ENCODE results near the gene TNS3.

Gene TNS3

DNA sequence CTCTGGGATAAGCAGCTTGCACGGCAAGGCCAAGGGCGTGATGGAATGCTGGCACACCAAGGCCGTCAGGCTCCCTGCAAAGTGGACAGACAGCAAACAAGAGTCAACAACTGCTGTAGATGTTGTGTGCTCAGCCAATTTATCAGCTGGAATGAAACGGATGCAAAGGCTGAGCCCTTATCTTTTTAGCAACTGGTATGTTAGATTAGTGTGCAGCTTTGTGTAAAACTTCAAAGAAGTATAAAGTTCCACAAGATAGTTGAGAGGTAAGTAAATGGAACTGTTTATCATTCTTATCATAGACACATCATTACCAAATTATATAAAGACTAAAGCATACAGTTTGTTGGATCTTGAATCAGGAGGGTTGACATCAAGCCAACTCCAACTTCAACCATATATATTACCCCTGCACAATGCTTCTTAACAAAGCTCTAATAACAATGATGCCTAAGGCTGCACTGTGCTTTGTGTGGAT is 289.0 kb downstream of the TNS3 start:
- no peak for DNase-seq

DNA sequence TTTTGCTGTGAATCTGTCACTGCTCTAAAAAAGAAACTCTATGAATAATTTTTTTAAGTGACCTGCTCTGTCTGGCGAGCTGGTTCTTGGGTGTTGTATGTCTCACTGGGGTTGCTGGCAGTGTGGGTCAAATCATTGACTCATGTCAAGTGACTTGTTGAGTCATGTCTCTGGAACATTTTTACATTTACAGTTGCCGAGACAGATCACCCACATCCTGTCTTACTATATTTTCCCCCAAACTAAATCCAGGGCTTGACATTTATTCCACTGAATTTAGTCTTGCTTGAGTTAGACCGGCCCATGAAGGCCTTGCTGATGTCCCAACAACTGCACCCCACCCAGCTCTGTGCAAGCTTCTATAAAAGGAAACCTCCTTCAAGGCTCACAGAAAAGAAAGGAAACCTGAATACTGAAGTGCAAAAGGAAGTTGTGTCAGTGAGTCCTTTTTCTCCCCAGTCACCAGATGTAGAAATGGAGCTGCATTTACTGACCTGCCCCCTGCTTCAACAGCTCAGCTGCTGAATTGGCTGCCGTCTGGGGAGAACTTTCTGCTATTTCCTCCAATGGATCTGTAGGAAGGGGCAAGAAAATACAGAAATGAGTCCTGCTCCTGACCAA is 290.3 kb downstream of the TNS3 start:
- DNase-seq, result no peak

DNA sequence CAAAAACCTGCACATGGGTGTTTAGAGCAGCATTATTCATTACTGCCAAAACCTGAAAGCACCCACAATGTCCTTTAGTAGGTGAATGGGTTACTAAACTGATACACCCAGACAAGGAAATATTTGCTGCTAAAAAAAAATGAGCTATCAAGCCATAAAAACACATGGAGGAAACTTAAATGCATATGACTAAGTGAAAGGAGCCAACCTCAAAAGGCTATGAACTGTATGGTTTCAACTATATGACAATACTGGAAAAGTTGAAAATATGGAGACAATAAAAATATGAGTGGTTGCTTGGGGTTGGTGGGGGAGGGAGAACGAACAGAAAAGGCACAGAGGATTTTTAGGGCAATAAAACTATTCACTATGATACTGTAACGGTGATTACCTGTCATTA is 291.0 kb downstream of the TNS3 start:
- DNase-seq, result no peak

GRCh38 chr7:47290466-47290865 is 291.4 kb downstream of the TNS3 start:
- DNase-seq, result no peak

DNA sequence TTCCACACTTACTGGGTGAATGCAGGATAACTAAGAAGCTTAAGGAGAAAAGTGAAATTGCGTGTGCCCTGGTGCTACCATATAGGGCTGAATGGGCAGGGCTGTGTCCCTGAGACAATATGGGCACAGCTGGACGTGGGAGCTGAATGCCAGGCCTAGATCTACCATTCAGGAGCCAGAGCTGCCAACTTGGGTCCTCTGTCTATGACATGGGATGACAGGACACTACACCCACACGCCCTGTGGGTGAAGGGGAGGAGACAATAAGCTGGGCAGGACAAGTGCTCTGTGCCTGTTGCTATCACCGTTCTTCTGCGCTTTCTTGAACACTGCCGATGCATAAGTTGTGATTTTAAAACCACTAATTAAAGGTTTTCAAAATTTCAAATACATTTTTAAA is 293.9 kb downstream of the TNS3 start:
- no peak for DNase-seq

- DNase-seq, result no peak
These were observed 295.9 kb downstream of the TNS3 start for GRCh38 chr7:47285860-47286491.

GRCh38 chr7:47284691-47285635 is 296.9 kb downstream of the TNS3 start:
- DNase-seq, result no peak

GRCh38 chr7:47283497-47284131 is 298.3 kb downstream of the TNS3 start:
- no peak for DNase-seq

DNA sequence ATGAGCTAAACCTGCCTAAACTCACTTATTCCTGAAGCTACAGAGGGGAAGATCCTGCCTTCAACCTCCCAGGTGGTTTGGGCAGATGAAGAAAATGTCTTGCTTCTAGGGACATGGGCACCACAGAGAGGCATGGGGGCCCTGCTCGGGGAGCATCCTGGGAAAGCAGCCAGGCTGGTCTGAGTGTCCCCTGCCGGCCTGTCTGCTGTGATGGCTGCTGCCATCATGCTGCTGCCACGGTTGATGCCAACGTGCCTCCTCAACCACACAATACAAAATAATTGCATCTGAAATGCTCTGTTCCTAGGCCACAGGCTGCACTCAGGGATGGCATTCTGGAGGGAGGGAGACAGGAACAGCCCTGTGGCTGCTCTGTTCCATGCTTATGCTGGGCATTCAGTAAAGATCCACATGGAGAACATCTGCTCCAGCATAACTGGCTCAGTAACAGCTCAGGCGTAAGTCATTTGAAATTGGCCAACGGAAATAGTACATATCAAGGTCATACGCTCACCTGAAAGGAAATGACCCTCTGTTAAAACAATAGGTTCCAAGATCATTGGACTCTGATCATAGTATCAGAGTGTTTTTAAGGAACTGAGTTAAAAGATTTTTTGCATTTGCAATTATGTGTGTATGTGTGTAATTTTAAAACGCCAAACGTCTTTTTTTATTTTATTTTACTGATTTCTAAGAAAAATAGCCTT is 299.0 kb downstream of the TNS3 start:
- DNase-seq, result no peak

DNA sequence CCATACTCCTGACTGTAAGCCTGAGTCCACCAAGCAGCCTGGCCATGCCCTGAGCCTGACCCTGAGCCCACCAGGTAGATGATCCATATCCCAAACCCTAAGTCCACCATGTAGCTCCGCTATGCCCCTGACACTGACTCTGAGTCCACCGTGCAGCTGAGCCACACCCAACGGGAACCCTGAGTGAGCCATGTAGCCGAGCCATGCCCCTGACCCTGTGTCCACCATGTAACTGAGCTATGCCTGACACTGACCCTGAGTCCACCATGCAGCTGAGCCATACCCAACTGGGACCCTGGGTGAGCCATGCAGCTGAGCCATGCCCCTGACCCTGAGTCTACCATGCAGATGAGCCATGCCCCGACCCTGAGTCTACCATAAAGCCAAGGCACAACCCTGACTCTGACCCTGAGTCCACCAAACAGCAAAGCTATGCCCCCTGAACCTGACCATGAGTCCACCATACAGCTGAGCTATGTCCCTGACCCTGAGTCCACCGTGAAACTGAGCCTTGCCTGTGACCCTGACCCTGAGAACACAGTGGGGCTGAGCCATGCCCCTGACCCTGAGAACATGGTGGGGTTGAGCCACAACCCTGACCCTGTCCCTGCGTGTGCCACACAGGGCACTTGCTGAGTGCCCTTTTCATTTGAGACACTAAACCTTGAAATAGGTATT is 299.8 kb downstream of the TNS3 start:
- no peak for DNase-seq

DNA sequence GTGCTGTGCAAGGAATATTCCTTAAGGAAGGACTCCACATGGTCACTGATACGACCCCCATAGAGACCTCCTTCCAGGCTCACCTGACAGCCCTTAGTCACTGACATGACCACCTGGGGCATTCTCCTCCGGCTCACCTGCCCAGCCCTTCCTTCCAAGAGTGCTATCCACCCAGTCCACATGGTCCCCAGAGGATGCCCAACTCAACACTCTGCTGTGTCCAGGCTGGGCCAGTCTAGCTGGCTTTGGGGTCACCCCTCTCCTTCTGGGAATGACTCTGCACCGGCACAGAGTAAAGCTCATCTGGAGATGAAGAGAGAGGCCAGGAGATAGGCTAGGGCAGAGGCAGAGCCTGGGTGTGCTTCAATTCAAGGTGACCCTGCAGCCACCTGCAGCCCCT is 300.8 kb downstream of the TNS3 start:
- DNase-seq, result no peak

GRCh38 chr7:47280114-47280513 is 301.8 kb downstream of the TNS3 start:
- DNase-seq, result no peak

DNA sequence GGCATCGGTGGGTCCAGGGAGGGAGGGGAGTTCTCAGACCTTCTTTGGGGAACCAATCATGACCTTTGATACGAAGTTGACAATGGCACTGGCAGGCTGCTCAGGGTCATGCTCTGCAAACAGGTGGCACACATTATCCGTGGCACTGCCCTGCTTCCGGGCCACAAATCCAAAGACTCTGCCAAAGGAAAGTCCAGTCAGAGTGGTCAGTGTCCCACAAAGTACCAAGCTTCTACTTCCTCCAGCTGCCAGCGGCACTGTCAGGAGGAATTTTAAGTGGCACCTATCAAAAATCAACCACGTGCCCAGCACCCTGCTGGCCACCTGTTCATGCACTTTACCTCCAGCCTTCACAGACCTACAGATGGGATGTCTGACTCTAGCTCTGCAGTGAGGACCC is 303.9 kb downstream of the TNS3 start:
- DNase-seq, result no peak

- no peak for DNase-seq
These were observed 304.6 kb downstream of the TNS3 start for GRCh38 chr7:47277321-47277781.

DNA sequence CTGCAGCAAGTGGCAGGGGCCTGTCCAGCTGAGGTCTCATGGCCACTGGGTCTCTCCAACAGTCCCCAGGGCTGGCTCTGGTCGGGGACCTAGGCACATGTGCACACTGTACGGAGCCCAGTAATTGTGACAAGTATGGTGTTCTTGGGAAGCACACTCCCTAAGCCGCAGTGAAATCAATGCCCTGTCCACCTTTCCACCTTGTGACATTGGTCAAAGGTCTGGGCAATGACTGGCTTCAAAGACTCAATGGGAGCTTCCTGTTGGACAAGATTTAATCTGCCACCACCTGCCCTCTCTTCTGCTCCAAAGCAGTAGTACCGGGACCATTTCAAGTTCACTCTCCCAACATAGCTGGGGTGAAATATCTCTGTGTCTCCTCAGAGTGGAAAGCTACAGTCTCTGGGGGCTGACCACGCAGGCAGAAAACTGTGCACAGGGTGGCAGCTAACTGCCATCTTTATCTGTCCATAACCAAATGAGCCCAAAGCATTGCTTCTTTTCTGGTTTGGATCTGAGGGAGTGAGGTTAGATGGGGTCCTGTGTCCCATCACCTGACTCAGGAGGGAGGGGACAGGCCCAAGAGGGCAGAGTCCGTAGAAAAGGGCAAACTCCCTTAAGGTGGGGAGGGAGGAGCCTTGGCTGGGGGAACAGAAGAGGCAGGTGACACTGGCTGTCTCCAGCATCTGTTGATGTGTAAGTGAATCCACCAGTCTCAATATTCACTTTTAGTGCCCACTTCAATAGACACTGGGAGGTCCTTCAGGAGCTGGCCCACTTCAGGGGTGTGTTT is 307.7 kb downstream of the TNS3 start:
- DNase-seq, result no peak

DNA sequence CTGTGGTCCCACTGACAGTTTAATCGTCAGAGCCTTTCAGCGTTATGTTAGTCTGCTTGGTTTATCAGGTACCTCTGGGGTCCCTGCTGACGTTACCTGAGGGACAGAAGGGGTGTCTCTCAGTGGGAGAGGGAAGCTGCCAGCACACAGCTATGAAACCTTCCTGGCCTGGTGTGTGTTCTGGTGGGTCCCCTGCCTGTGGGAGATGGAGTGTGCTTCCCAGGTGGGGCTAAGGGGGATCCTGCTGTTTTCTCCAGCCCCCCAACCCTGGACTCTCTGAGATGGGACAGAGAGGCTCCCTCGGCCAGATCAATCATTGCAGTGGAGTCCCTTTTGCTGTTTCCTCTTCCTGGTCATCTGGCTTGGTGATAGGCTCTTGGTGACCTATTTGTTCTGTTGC is 308.8 kb downstream of the TNS3 start:
- DNase-seq, result no peak

GRCh38 chr7:47271749-47272148 is 310.2 kb downstream of the TNS3 start:
- DNase-seq, result no peak

- no peak for DNase-seq
These were observed 312.8 kb downstream of the TNS3 start for GRCh38 chr7:47268851-47269836.

- no peak for DNase-seq
These were observed 314.6 kb downstream of the TNS3 start for GRCh38 chr7:47267346-47267745.

DNA sequence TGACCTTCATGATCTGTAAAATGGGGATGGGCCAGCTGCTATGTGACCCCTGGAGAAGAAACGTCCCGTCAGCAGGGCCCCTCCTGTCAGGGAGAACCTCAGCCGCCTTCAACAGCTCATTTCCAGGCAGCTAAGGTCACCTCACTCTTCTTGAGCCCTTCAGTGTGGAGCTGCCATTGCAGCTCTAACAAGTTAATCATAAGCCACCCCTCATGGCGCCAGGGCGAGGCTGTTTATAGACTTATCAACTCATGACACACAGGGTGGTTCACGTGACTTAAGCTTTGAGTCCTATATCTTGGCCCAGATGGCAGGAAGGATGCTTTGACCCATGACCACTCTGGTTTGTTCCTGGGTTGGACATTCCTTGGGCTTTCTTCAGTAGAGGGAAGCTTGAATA is 315.1 kb downstream of the TNS3 start:
- no peak for DNase-seq

All from NCI-H510A (cell line).